Type B pancreatic cell (in vitro differentiated cells): ENCODE measurements around the gene R3HDM2. TPM values are rescaled to one million over a fixed set of nuclear protein-coding genes. Genes with fewer than 3 reads are reported as not detected.

Experiments used
- DNase-seq: peaks from one replicate; pipeline ENCODE4 v3.0.0; 2021; ENCODE audit warnings: mixed read lengths; ENCODE audit not compliant: unreplicated experiment; ENCODE audit errors: extremely low spot score
- H3K27ac Mint-ChIP-seq: 2 replicates; pipeline ENCODE4 v1.8.0; 2021; ENCODE audit warnings: mild to moderate bottlenecking, mixed read lengths
- H3K27me3 Mint-ChIP-seq: 2 replicates; pipeline ENCODE4 v1.8.0; 2021; ENCODE audit warnings: mixed read lengths
- H3K36me3 Mint-ChIP-seq: 2 replicates; pipeline ENCODE4 v1.8.0; 2021; ENCODE audit warnings: mixed read lengths
- H3K4me1 Mint-ChIP-seq: one replicate; pipeline ENCODE4 v1.8.0; 2021; ENCODE audit warnings: mixed read lengths; ENCODE audit not compliant: unreplicated experiment
- H3K4me3 Mint-ChIP-seq: 2 replicates; pipeline ENCODE4 v1.8.0; 2021; ENCODE audit warnings: mild to moderate bottlenecking, mixed read lengths
- H3K9me3 Mint-ChIP-seq: 2 replicates; pipeline ENCODE4 v1.8.0; 2021; ENCODE audit warnings: mixed read lengths
- CTCF ChIP-seq: fragments of 200-600 bp; sonication (generic); conservative IDR thresholded peaks from 2 replicates; pipeline ENCODE4 v1.5.0; 2021; ENCODE audit warnings: antibody characterized with exemption, mild to moderate bottlenecking
- total RNA-seq: library from RNA; stranded (reverse); gene quantifications from 2 replicates; pipeline ENCODE4 v1.2.1, GENCODE V29; 2021; ENCODE audit warnings: low replicate concordance

R3HDM2 gene
- total RNA-seq, 1 donor from 2014 or later: 59.0 TPM

- Mint-ChIP-seq H3K27me3 (peaks cover 53% of the 10 kb centered on the region), H3K9me3 (no peaks in the 10 kb centered on the region), H3K36me3 (peaks cover 6% of the 10 kb centered on the region), H3K4me1 (peaks cover 42% of the 10 kb centered on the region), H3K4me3 (peak overlapping the region; percentile 90), H3K27ac (peak overlapping the region; percentile 87)
- TF ChIP-seq CTCF: peak; percentile 84
- DNase-seq: no peak
Observed at GRCh38 chr12:57243521-57244311, 187.1 kb downstream of the R3HDM2 start.

GRCh38 chr12:57242691-57243454 is 188.0 kb downstream of the R3HDM2 start:
- peak; percentile 83 for TF ChIP-seq CTCF
- peak; percentile 90 for DNase-seq
- Mint-ChIP-seq H3K9me3 (no peaks in the 10 kb centered on the region), H3K4me3 (peak overlapping the region; percentile 90), H3K36me3 (peaks cover 3% of the 10 kb centered on the region), H3K27me3 (peaks cover 56% of the 10 kb centered on the region), H3K27ac (peak overlapping the region; percentile 61), H3K4me1 (peaks cover 44% of the 10 kb centered on the region)

GRCh38 chr12:57242329-57242690 is 188.5 kb downstream of the R3HDM2 start:
- Mint-ChIP-seq H3K9me3 (no peaks in the 10 kb centered on the region), H3K4me1 (peaks cover 49% of the 10 kb centered on the region), H3K27me3 (peaks cover 62% of the 10 kb centered on the region), H3K36me3 (peaks cover 3% of the 10 kb centered on the region), H3K4me3 (peak overlapping the region; percentile 90), H3K27ac (peak overlapping the region; percentile 48)
- no peak for TF ChIP-seq CTCF
- no peak for DNase-seq

- H3K4me1 Mint-ChIP-seq: peaks cover 51% of the 10 kb centered on the region
- peak overlapping the region; percentile 93 for H3K27ac Mint-ChIP-seq
- peaks cover 68% of the 10 kb centered on the region for H3K27me3 Mint-ChIP-seq
- TF ChIP-seq CTCF: peak; percentile 5
- peak overlapping the region; percentile 88 for H3K4me3 Mint-ChIP-seq
- no peaks in the 10 kb centered on the region for H3K9me3 Mint-ChIP-seq
- peaks cover 2% of the 10 kb centered on the region for H3K36me3 Mint-ChIP-seq
- no peak for DNase-seq
Observed at GRCh38 chr12:57241402-57242310, 189.2 kb downstream of the R3HDM2 start.

GRCh38 chr12:57240926-57241401 is 189.9 kb downstream of the R3HDM2 start:
- no peak for DNase-seq
- no peaks in the 10 kb centered on the region for H3K9me3 Mint-ChIP-seq
- H3K27me3 Mint-ChIP-seq: peaks cover 73% of the 10 kb centered on the region
- H3K4me3 Mint-ChIP-seq: peak overlapping the region; percentile 88
- H3K36me3 Mint-ChIP-seq: no peaks in the 10 kb centered on the region
- H3K27ac Mint-ChIP-seq: peak overlapping the region; percentile 93
- H3K4me1 Mint-ChIP-seq: peaks cover 50% of the 10 kb centered on the region
- peak; percentile 47 for TF ChIP-seq CTCF
